K562 (cell line): Measurements from ENCODE around the gene EPB41L4B. TPM values are rescaled to one million over a fixed set of nuclear protein-coding genes. Genes with fewer than 3 reads are reported as not detected.
A peak's percentile ranks its signal among the peaks of the same experiment; 100 is the strongest.

ENCODE experiments used
- BHLHE40 ChIP-seq: IDR thresholded peaks from 2 replicates; pipeline ENCODE4 v1.6.1; 2011; ENCODE audit warnings: low read length, improper control_type of control experiment
- EP400 ChIP-seq: fragments of 450-650 bp; IDR thresholded peaks from 2 replicates; pipeline ENCODE4 v1.6.1; 2017; ENCODE audit warnings: antibody characterized with exemption, mild to moderate bottlenecking, moderate library complexity
- HIVEP1 ChIP-seq: fragments of 250-450 bp; sonication (Bioruptor Pico); IDR thresholded peaks from 2 replicates; pipeline ENCODE4 v1.4.0; 2020; ENCODE audit warnings: mild to moderate bottlenecking
- HNRNPK ChIP-seq: fragments of 200-400 bp; formaldehyde crosslinking; IDR thresholded peaks from one replicate; pipeline ENCODE4 v1.6.1; 2018; ENCODE audit warnings: mild to moderate bottlenecking, low read depth, low read length; ENCODE audit not compliant: poor library complexity, severe bottlenecking
- ILK ChIP-seq: fragments of 450-650 bp; IDR thresholded peaks from 2 replicates; pipeline ENCODE4 v1.6.1; 2016; ENCODE audit warnings: missing genetic modification characterization, low read depth, mild to moderate bottlenecking, missing compliant biosample characterization, moderate library complexity, borderline replicate concordance
- KAT2B ChIP-seq: IDR thresholded peaks from one replicate; pipeline ENCODE4 v1.6.1; 2012; ENCODE audit warnings: low read depth, mild to moderate bottlenecking, control low read depth, inconsistent platforms, low read length, moderate library complexity
- MAFG ChIP-seq: fragments of 450-650 bp; conservative IDR thresholded peaks from 2 replicates; pipeline ENCODE4 v1.6.1; 2016; ENCODE audit warnings: missing genetic modification characterization, missing compliant biosample characterization
- MCM3 ChIP-seq: fragments of 450-650 bp; IDR thresholded peaks from 2 replicates; pipeline ENCODE4 v1.6.1; 2016
- NR2C2 ChIP-seq, 2 experiments: fragments of 200-800 bp in 1 of 2; sonication (Bioruptor generic) in 1 of 2; sonication (generic) in 1 of 2; formaldehyde crosslinking in 1 of 2; IDR thresholded peaks; 2 replicates each; pipeline versions ENCODE4 v1.6.1 to v1.8.0; 2016 to 2022; ENCODE audit warnings: mild to moderate bottlenecking in 1 of 2, missing compliant biosample characterization in 1 of 2, missing genetic modification characterization in 1 of 2, missing genetic modification reagents in 1 of 2
- PHF20 ChIP-seq: fragments of 450-650 bp; IDR thresholded peaks from 2 replicates; pipeline ENCODE4 v1.6.1; 2018; ENCODE audit not compliant: partially characterized antibody
- STAT6 ChIP-seq: sonication (generic); formaldehyde crosslinking; IDR thresholded peaks from 2 replicates; pipeline ENCODE4 v1.8.1; 2023; ENCODE audit warnings: mild to moderate bottlenecking, missing genetic modification reagents
- TAL1 ChIP-seq: fragments of 450-650 bp; IDR thresholded peaks from 2 replicates; pipeline ENCODE4 v1.6.1; 2016; ENCODE audit warnings: mild to moderate bottlenecking
- TRIM24 ChIP-seq, 2 experiments: fragments of 450-650 bp; IDR thresholded peaks; 2 replicates each; pipeline ENCODE4 v1.6.1; 2016
- ZBTB2 ChIP-seq: fragments of 450-650 bp; IDR thresholded peaks from 2 replicates; pipeline ENCODE4 v1.6.1; 2016; ENCODE audit warnings: antibody characterized with exemption
- ZEB2 ChIP-seq: fragments of 450-650 bp; IDR thresholded peaks from 2 replicates; pipeline ENCODE4 v1.6.1; 2016
- ZNF639 ChIP-seq, 2 experiments: fragments of 200-800 bp in 1 of 2; sonication (Bioruptor generic) in 1 of 2; sonication (generic) in 1 of 2; formaldehyde crosslinking in 1 of 2; IDR thresholded peaks in 1 of 2; conservative IDR thresholded peaks in 1 of 2; 2 replicates each; pipeline versions ENCODE4 v1.5.0 to v1.6.1; 2016 to 2020; ENCODE audit warnings: missing compliant biosample characterization in 1 of 2, missing genetic modification characterization in 1 of 2, missing genetic modification reagents in 1 of 2
- ZNF79 ChIP-seq: fragments of 250-450 bp; sonication (Bioruptor Pico); IDR thresholded peaks from 2 replicates; pipeline ENCODE4 v1.4.0; 2020; ENCODE audit warnings: low read depth, mild to moderate bottlenecking, moderate library complexity
- polyA plus RNA-seq, 8 experiments: library from polyadenylated mRNA; depleted of rRNA in 4 of 8; stranded (reverse) in 5 of 8; unstranded in 3 of 8; fragments of >200 nt; fragmentation: Nextera tagmentation in 2 of 8; fragmentation: Illumina TruSeq in 1 of 8; extraction: Ambion mirVana in 2 of 8; extraction: Trizol in 1 of 8; gene quantifications; 2 replicates each; pipeline versions ENCODE4 v1.2.1 to v1.2.3, GENCODE V29; 2011 to 2014; ENCODE audit warnings: inconsistent platforms in 1 of 8, missing spikeins in 1 of 8
- total RNA-seq, 7 experiments: library from RNA; depleted of rRNA in 6 of 7; stranded (reverse); fragments of >200 nt in 6 of 7; fragmentation: Illumina TruSeq in 2 of 7; extraction: Trizol in 2 of 7; gene quantifications; 2 replicates each; pipeline versions ENCODE4 v1.2.1 to v1.2.3, GENCODE V29; 2011 to 2021; ENCODE audit warnings: low replicate concordance in 1 of 7
- TF ChIP-seq, protein P1 (sequence below): fragments of 450-650 bp; IDR thresholded peaks from 2 replicates; pipeline ENCODE4 v1.7.1; 2018; ENCODE audit warnings: mild to moderate bottlenecking, low read depth; ENCODE audit not compliant: partially characterized antibody
- TF ChIP-seq, protein P2 (sequence below): fragments of 250-450 bp; sonication (Bioruptor Pico); IDR thresholded peaks from 2 replicates; pipeline ENCODE4 v1.4.0; 2020

EPB41L4B gene
- total and polyA plus RNA-seq, 9 of the 15 experiments (the other 6 are each of a cell fraction or from before 2014, with no cell fraction given): 0.09 to 0.38 (median 0.21) TPM

DNA sequence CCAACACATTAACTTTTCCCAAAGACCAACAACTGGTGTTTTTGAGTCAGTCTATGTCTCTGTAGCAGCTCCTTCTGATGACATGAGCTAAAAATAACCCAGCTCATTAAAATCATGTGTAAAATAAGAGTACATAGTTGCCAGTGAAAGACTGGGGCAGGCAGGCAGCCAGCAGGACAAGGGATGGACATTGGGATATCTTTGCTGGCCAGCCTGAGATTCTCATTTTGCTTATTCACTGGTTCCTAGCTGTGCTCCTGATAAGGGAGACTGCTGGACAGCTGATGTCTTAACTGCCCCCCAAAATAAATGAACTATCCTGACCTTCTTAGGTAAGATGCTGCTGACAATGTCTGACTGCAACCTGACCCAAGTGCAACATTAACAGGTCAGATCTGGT is 33.9 kb downstream of the EPB41L4B start (continued):
- peak; percentile 94 for TF ChIP-seq TAL1
- TF ChIP-seq ZBTB2: no peak
- no peak for TF ChIP-seq STAT6
- TF ChIP-seq HIVEP1 (CRISPR knock-in tag): no peak
- no peak for TF ChIP-seq NR2C2 (CRISPR knock-in tag; IDR thresholded peaks at IDR 0.05)
- peak; percentile 50; the same call in 1 of the 2 replicates for TF ChIP-seq NR2C2 (tag; IDR thresholded peaks at IDR 0.05)
- no peak for TF ChIP-seq ILK (tag)
- TF ChIP-seq EP400: no peak
- TF ChIP-seq KAT2B: no peak
- TF ChIP-seq TRIM24 (IDR thresholded peaks at IDR 0.05): peak; percentile 74 to 83
- TF ChIP-seq, protein P1, sequence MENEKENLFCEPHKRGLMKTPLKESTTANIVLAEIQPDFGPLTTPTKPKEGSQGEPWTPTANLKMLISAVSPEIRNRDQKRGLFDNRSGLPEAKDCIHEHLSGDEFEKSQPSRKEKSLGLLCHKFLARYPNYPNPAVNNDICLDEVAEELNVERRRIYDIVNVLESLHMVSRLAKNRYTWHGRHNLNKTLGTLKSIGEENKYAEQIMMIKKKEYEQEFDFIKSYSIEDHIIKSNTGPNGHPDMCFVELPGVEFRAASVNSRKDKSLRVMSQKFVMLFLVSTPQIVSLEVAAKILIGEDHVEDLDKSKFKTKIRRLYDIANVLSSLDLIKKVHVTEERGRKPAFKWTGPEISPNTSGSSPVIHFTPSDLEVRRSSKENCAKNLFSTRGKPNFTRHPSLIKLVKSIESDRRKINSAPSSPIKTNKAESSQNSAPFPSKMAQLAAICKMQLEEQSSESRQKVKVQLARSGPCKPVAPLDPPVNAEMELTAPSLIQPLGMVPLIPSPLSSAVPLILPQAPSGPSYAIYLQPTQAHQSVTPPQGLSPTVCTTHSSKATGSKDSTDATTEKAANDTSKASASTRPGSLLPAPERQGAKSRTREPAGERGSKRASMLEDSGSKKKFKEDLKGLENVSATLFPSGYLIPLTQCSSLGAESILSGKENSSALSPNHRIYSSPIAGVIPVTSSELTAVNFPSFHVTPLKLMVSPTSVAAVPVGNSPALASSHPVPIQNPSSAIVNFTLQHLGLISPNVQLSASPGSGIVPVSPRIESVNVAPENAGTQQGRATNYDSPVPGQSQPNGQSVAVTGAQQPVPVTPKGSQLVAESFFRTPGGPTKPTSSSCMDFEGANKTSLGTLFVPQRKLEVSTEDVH: no peak
- TF ChIP-seq, protein P2, sequence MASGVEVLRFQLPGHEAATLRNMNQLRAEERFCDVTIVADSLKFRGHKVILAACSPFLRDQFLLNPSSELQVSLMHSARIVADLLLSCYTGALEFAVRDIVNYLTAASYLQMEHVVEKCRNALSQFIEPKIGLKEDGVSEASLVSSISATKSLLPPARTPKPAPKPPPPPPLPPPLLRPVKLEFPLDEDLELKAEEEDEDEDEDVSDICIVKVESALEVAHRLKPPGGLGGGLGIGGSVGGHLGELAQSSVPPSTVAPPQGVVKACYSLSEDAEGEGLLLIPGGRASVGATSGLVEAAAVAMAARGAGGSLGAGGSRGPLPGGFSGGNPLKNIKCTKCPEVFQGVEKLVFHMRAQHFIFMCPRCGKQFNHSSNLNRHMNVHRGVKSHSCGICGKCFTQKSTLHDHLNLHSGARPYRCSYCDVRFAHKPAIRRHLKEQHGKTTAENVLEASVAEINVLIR: no peak
- TF ChIP-seq ZEB2: peak; percentile 50; the same call in 1 of the 2 replicates
- TF ChIP-seq ZNF79 (CRISPR knock-in tag): no peak
- TF ChIP-seq MAFG (tag): peak; percentile 89
- no peak for TF ChIP-seq HNRNPK
- TF ChIP-seq PHF20: no peak
- TF ChIP-seq BHLHE40: no peak
- TF ChIP-seq MCM3: no peak
- 0 out of 4 replicates have a peak, but pooled peaks of 1 of the 2 experiments have one; percentile 38 for TF ChIP-seq ZNF639 (CRISPR knock-in tag; conservative IDR thresholded peaks at IDR 0.05 in 1 of 2, IDR thresholded peaks at IDR 0.05 in 1 of 2)
